K562 (cell line): Measurements from ENCODE around the gene MVP. TPM values are rescaled to one million over a fixed set of nuclear protein-coding genes. Genes with fewer than 3 reads are reported as not detected.

Experiments
- CEBPG ChIP-seq, 3 experiments: fragments of 200-800 bp in 1 of 3; sonication (Bioruptor generic) in 1 of 3; sonication (generic) in 1 of 3; formaldehyde crosslinking in 1 of 3; IDR thresholded peaks in 2 of 3; conservative IDR thresholded peaks in 1 of 3; 2 replicates each; pipeline versions ENCODE4 v1.6.1 to v1.8.0; 2016 to 2022; ENCODE audit warnings: missing compliant biosample characterization in 2 of 3, missing genetic modification characterization in 2 of 3, mild to moderate bottlenecking in 1 of 3, missing genetic modification reagents in 1 of 3
- DDX20 ChIP-seq: fragments of 450-650 bp; IDR thresholded peaks from 2 replicates; pipeline ENCODE4 v1.6.1; 2016; ENCODE audit warnings: missing genetic modification characterization, low read depth, mild to moderate bottlenecking, missing compliant biosample characterization, moderate library complexity
- SMARCA4 ChIP-seq: fragments of 450-650 bp; IDR thresholded peaks from 2 replicates; pipeline ENCODE4 v1.6.1; 2016
- TOE1 ChIP-seq, 2 experiments: fragments of 450-650 bp in 1 of 2; sonication (generic) in 1 of 2; formaldehyde crosslinking in 1 of 2; IDR thresholded peaks; 2 replicates each; pipeline versions ENCODE4 v1.7.1 to v1.8.0; 2016 to 2022; ENCODE audit warnings: borderline replicate concordance in 2 of 2, mild to moderate bottlenecking in 2 of 2, antibody characterized with exemption in 1 of 2, inconsistent platforms in 1 of 2, low read depth in 1 of 2, missing genetic modification reagents in 1 of 2, moderate library complexity in 1 of 2
- ZNF583 ChIP-seq: fragments of 250-450 bp; sonication (Bioruptor Pico); IDR thresholded peaks from 2 replicates; pipeline ENCODE4 v1.4.0; 2020
- polyA plus RNA-seq, 8 experiments: library from polyadenylated mRNA; depleted of rRNA in 4 of 8; stranded (reverse) in 5 of 8; unstranded in 3 of 8; fragments of >200 nt; fragmentation: Nextera tagmentation in 2 of 8; fragmentation: Illumina TruSeq in 1 of 8; extraction: Ambion mirVana in 2 of 8; extraction: Trizol in 1 of 8; gene quantifications; 2 replicates each; pipeline versions ENCODE4 v1.2.1 to v1.2.3, GENCODE V29; 2011 to 2014; ENCODE audit warnings: inconsistent platforms in 1 of 8, missing spikeins in 1 of 8
- total RNA-seq, 7 experiments: library from RNA; depleted of rRNA in 6 of 7; stranded (reverse); fragments of >200 nt in 6 of 7; fragmentation: Illumina TruSeq in 2 of 7; extraction: Trizol in 2 of 7; gene quantifications; 2 replicates each; pipeline versions ENCODE4 v1.2.1 to v1.2.3, GENCODE V29; 2011 to 2021; ENCODE audit warnings: low replicate concordance in 1 of 7
- TF ChIP-seq, protein P1 (sequence below): fragments of 450-650 bp; IDR thresholded peaks from 2 replicates; pipeline ENCODE4 v1.6.1; 2016; ENCODE audit warnings: low read depth
- TF ChIP-seq, protein P2 (sequence below): fragments of 250-450 bp; sonication (Bioruptor Pico); IDR thresholded peaks from 2 replicates; pipeline ENCODE4 v1.5.0; 2020; ENCODE audit warnings: mild to moderate bottlenecking, borderline replicate concordance
- TF ChIP-seq, protein P3 (sequence below): fragments of 200-400 bp; formaldehyde crosslinking; IDR thresholded peaks from 2 replicates; pipeline ENCODE4 v1.6.1; 2017; ENCODE audit warnings: mild to moderate bottlenecking, low read depth, low read length, moderate library complexity
- TF ChIP-seq, protein P4 (sequence below): fragments of 250-450 bp; sonication (Bioruptor Pico); IDR thresholded peaks from 2 replicates; pipeline ENCODE4 v1.6.1; 2021; ENCODE audit warnings: mild to moderate bottlenecking

The MVP gene
- total and polyA plus RNA-seq, 9 of the 15 experiments (the other 6 are each of a cell fraction or from before 2014, with no cell fraction given) = 0.39 to 1.9 (median 0.76) TPM; not detected in 2

DNA sequence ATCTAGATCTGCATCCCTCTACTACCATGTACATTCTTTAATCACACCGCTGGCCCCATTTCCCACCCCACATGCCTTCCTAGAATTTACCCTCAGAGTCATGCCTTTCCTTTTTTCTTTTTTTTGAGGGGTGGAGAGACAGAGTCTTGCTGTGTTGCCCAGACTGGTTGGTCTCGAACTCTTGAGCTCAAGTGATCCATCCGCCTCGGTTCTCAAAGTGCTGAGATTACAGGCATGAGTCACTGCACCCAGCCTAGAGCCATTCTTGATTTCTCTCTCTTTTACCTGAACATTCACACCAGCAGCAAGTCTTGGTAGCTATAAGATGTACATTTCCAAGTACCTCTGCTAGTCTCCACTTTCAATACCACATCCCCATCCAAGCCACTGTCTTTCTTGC lies 2.2 kb upstream of the MVP start (continued):
- TF ChIP-seq, protein P1, sequence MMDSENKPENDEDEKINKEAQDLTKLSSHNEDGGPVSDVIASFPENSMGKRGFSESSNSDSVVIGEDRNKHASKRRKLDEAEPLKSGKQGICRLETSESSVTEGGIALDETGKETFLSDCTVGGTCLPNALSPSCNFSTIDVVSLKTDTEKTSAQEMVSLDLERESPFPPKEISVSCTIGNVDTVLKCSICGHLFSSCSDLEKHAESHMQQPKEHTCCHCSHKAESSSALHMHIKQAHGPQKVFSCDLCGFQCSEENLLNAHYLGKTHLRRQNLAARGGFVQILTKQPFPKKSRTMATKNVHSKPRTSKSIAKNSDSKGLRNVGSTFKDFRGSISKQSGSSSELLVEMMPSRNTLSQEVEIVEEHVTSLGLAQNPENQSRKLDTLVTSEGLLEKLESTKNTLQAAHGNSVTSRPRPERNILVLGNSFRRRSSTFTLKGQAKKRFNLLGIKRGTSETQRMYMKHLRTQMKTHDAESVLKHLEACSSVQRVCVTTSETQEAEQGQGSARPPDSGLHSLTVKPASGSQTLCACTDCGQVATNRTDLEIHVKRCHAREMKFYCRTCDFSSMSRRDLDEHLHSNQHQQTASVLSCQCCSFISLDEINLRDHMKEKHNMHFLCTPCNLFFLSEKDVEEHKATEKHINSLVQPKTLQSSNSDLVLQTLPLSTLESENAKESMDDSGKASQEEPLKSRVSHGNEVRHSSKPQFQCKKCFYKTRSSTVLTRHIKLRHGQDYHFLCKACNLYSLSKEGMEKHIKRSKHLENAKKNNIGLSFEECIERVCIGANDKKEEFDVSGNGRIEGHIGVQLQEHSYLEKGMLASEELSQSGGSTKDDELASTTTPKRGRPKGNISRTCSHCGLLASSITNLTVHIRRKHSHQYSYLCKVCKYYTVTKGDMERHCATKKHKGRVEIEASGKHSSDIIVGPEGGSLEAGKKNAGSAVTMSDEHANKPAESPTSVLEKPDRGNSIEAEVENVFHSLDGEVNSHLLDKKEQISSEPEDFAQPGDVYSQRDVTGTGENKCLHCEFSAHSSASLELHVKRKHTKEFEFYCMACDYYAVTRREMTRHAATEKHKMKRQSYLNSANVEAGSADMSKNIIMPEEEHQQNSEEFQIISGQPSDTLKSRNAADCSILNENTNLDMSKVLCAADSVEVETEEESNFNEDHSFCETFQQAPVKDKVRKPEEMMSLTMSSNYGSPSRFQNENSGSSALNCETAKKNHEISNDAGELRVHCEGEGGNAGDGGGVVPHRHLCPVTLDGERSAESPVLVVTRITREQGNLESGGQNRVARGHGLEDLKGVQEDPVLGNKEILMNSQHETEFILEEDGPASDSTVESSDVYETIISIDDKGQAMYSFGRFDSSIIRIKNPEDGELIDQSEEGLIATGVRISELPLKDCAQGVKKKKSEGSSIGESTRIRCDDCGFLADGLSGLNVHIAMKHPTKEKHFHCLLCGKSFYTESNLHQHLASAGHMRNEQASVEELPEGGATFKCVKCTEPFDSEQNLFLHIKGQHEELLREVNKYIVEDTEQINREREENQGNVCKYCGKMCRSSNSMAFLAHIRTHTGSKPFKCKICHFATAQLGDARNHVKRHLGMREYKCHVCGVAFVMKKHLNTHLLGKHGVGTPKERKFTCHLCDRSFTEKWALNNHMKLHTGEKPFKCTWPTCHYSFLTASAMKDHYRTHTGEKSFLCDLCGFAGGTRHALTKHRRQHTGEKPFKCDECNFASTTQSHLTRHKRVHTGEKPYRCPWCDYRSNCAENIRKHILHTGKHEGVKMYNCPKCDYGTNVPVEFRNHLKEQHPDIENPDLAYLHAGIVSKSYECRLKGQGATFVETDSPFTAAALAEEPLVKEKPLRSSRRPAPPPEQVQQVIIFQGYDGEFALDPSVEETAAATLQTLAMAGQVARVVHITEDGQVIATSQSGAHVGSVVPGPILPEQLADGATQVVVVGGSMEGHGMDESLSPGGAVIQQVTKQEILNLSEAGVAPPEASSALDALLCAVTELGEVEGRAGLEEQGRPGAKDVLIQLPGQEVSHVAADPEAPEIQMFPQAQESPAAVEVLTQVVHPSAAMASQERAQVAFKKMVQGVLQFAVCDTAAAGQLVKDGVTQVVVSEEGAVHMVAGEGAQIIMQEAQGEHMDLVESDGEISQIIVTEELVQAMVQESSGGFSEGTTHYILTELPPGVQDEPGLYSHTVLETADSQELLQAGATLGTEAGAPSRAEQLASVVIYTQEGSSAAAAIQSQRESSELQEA = no peak
- TF ChIP-seq, protein P2, sequence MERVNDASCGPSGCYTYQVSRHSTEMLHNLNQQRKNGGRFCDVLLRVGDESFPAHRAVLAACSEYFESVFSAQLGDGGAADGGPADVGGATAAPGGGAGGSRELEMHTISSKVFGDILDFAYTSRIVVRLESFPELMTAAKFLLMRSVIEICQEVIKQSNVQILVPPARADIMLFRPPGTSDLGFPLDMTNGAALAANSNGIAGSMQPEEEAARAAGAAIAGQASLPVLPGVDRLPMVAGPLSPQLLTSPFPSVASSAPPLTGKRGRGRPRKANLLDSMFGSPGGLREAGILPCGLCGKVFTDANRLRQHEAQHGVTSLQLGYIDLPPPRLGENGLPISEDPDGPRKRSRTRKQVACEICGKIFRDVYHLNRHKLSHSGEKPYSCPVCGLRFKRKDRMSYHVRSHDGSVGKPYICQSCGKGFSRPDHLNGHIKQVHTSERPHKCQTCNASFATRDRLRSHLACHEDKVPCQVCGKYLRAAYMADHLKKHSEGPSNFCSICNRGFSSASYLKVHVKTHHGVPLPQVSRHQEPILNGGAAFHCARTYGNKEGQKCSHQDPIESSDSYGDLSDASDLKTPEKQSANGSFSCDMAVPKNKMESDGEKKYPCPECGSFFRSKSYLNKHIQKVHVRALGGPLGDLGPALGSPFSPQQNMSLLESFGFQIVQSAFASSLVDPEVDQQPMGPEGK (CRISPR knock-in tag) = no peak
- TF ChIP-seq TOE1 (IDR thresholded peaks at IDR 0.05; ENCODE audit: borderline replicate concordance) (no peak), TOE1 (CRISPR knock-in tag; IDR thresholded peaks at IDR 0.05; ENCODE audit: borderline replicate concordance, low read depth) (no peak), SMARCA4 (no peak), CEBPG (CRISPR knock-in tag; IDR thresholded peaks at IDR 0.05) (no peak), CEBPG (tag; conservative IDR thresholded peaks at IDR 0.05 in 1 of 2, IDR thresholded peaks at IDR 0.05 in 1 of 2) (no peak), DDX20 (no peak), ZNF583 (CRISPR knock-in tag) (no peak)
- TF ChIP-seq, protein P3, sequence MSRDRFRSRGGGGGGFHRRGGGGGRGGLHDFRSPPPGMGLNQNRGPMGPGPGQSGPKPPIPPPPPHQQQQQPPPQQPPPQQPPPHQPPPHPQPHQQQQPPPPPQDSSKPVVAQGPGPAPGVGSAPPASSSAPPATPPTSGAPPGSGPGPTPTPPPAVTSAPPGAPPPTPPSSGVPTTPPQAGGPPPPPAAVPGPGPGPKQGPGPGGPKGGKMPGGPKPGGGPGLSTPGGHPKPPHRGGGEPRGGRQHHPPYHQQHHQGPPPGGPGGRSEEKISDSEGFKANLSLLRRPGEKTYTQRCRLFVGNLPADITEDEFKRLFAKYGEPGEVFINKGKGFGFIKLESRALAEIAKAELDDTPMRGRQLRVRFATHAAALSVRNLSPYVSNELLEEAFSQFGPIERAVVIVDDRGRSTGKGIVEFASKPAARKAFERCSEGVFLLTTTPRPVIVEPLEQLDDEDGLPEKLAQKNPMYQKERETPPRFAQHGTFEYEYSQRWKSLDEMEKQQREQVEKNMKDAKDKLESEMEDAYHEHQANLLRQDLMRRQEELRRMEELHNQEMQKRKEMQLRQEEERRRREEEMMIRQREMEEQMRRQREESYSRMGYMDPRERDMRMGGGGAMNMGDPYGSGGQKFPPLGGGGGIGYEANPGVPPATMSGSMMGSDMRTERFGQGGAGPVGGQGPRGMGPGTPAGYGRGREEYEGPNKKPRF = no peak
- TF ChIP-seq, protein P4, sequence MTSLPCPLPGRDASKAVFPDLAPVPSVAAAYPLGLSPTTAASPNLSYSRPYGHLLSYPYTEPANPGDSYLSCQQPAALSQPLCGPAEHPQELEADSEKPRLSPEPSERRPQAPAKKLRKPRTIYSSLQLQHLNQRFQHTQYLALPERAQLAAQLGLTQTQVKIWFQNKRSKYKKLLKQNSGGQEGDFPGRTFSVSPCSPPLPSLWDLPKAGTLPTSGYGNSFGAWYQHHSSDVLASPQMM (CRISPR knock-in tag) = no peak
